IPS DF 4.7 (cell line): ENCODE measurements around the gene ARHGAP26.

Experiments used
- DNase-seq: peaks from one replicate; pipeline ENCODE4 v3.0.0-alpha.2; 2013; ENCODE audit warnings: low spot score; ENCODE audit errors: extremely low read depth

ARHGAP26 gene

DNA sequence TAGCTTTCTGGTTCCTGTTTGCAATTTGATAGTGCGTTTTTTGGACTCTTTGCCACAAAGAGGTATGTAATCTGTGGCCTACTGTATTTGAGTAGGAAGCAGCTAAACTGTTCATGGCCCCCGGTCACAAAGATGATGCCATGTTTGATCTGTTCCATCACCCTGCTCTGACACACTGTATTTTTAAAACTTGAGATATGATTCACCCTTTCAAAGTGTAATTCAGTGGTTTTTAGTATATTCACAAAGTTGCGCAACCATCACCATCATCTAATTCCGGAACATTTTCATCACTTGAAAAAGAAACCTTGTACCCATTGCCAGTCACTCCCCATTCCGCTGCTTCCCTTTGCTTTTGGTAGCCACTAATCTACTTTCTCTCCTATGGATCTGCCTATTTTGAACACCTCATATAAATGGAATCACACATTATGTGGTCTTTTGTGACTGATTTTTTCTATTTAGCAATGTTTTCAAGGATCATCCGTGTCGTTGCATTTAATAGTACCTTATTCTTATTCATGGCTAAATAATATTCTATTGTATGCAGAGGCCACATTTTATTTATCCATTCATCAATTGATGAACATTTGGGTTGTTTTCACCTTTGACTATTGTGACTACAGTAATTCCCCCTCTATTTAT lies 491.7 kb downstream of the ARHGAP26 start:
- DNase-seq = no peak

DNA sequence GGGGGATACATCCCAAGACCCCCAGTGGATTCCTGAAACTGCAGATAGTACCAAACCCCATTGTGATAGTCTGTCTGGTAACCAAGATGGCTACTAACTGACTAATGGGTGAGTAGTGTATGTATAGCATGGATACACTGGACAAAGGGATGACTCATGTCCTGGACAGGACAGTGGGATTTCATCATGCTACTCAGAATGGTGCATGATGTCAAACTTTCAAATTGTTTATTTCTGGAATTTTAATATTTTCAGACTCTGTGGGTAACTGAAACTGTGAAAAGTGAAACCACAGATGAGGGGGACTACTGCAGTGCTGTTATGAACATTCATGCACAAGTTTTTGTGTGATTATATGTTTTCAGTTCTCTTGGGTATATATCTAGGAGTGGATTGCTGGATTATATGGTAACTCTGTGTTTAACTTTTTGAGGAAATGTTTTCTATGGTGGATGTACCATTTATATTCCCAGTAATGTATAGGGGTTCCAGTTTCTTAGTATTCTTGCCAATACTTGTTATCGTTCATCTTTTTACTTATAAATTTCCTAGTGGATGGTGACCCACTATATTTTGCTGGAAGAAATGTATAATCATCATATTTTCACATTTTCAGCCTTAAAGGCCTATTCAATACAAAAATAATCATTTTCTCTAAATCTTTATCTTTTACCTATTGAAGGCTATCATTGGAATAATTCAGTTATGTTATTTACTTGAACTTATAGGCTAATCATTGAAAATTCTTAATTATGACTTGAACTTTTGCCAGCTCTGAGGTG lies 492.4 kb downstream of the ARHGAP26 start:
- no peak for DNase-seq

DNA sequence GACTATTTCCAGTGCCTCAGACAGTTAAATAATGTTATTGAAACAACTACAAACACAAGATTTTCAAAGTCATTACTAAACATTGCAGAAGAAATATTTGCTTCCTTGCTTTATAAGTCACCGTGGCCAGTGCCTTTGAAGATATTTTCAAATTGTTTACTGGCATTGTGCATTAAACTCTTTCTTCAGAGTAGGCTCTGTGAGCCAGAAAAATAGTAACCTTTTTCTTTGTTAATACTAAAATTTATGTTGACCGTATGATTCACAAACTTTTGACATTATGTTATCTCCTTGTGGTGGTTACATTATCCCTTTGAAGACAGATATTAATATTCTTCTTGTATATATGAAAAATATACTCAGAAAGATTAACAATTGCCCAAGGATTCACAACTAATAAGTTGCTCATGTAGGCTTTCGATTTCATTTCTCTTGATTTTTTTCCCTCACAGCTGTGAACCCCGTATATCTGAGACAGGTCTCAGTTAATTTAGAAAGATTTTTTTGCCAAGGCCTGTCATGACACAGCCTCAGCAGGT lies 493.2 kb downstream of the ARHGAP26 start:
- DNase-seq = no peak

DNA sequence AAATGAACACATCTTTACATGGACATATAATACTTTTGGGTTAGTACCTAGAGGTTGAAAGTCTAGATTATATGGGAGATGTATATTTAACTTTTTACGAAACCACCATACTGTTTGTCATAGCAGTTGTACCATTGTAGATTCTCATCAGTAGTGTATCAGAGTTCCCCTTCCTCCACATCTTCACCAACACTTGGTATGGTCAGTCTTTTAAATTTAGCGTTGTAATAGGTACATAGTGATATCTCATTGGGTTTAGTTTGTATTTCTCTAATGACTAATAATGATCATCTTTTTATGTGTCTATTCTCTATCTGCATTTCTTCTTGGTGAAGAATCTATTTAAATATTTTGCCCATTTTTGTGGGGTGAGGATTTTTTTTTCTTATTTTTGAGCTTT lies 495.8 kb downstream of the ARHGAP26 start:
- no peak for DNase-seq

DNA sequence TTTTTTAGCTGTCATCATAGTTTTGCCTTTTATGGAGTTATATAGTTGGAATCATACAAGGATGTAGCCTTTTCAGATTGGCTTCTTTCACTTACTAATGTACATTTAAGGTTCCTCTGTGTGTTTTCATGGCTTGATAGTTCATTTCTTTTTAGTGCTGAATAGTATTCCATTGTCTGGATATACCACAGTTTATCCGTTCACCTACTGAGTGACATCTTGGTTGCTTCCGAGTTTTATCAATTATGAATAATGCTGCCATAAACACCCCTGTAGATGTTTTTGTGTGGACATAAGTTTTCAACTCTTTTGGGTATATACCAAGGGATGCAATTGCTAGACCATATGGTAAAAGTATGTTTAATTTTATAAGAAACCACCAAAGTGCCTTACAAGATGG lies 497.0 kb downstream of the ARHGAP26 start:
- no peak for DNase-seq

DNA sequence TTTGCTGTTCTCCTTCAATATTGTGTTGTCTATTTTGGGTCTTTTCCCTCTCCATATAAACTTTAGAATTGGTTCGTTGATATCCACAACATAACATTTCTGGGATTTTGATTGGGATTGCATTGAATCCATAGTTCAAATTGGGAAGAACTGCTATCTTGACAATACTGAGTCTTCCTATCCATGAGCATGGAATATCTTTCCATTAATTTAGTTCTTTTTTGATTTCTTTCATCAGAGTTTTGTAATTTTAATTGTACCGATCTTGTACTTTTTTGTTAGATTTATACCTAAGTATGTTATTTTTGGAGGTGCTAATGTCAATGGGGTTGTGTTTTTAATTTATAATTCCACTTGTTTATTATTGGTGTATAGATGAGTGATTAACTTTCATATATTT lies 498.2 kb downstream of the ARHGAP26 start:
- no peak for DNase-seq

DNA sequence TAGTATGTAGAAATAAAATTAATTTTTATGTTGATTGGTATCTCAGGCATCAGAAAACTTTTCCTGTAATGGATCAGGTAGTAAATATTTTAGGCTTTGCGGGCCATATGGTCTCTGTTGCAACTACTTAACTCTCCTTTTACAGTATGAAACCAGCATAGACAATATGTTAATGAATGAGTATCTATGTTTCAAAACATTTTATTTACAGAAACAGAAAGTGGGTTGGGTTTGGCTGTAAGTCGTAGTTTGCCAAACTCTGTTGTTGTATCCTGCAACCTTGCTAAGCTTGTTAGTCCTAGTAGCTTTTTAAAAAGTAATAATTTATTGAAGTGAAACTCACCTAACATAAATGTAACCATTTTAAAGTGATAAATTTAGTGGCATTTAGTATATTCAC lies 501.3 kb downstream of the ARHGAP26 start:
- no peak for DNase-seq

DNA sequence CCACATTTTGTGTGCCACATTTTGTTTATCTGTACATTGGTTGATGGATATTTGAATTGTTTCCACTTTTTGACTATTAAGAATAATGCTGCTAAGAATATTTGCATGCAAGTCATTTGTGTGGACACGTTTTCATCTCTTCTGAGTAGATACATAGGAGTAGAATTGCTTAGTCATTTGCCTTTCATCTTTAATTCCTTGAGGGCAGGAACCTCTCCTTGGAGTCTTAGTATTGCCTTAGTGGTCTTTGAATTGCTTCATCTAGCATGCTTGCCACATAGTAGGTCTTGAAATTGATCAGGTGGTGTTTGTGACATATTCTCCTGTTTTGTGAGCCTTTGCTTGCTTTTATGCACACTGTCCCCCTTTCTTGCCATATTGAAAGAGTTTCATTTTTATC lies 504.8 kb downstream of the ARHGAP26 start:
- DNase-seq = no peak

DNA sequence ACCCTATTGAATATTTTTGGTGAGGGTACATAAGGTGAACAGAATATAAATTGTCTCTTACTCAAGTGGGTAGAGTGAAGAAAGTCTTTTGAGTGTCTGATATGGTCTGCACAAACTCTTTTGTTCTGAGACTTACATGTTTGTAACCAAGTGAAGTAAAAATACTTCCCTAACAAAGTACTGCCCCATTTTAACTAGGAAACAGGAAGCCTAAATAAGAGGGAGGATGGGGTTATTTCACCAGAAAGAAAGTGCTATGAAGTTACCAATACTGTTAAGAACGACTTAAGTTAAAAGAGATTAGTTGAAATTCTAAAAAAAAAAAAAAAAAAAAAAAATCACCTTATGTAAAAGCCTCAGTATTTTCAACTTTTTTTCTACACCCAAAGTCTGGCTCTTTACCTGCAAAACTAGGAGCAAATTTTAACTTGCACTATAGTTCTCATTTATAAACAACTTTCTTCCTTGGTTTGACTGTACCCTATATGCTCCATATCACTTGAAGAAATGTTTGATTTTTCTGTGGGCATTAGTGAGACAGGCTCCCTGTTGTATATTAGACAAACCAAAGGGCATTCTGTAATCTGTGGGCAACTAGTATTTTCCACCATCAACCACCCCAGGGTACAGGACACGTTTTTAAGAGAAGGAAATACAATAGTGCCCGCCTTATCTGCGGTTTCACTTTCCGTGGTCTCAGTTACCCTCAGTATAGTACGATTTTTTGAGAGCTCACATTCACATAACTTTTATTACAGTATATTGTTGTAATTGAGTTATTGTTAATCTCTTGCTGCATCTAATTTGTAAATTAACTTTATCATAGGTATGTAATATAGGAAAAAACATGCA lies 505.6 kb downstream of the ARHGAP26 start:
- DNase-seq = no peak

DNA sequence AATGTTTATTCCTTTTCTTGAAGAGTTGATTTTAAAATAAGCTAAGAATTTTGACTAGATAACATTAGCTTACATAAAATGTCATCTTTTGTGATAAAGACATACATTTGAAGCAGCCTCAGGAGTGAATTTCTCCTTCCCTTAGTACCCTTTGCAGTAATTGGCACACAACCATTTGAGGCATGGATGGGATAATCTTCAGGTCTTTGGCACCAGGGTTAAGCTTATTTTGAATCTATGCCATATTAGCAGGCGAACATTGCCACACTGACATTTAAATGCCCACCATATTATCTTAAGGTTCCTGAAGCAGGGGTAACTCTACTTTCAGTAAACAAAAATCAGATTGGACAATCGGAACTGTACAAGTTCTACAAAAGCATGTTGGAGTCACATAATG lies 507.4 kb downstream of the ARHGAP26 start:
- no peak for DNase-seq
